ENCODE data around the gene PRKAR1B.
A peak's percentile ranks its signal among the peaks of the same experiment; 100 is the strongest.

PRKAR1B gene

GRCh38 chr7:518630-519483 lies 208.2 kb downstream of the PRKAR1B start:
- TF ChIP-seq CTCF (conservative IDR thresholded peaks at IDR 0.05) = peak; percentile 18
- H3K27ac ChIP-seq = peak overlapping the region; percentile 94

- H3K27ac ChIP-seq = peak overlapping the region; percentile 94
- TF ChIP-seq CTCF (conservative IDR thresholded peaks at IDR 0.05) = no peak
Observed at GRCh38 chr7:517774-518629, 209.1 kb downstream of the PRKAR1B start.

GRCh38 chr7:516606-517456 lies 210.2 kb downstream of the PRKAR1B start:
- H3K27ac ChIP-seq = peak overlapping the region; percentile 94
- no peak for TF ChIP-seq CTCF (conservative IDR thresholded peaks at IDR 0.05)

GRCh38 chr7:516216-516605 lies 210.9 kb downstream of the PRKAR1B start:
- peak overlapping the region; percentile 94 for H3K27ac ChIP-seq
- TF ChIP-seq CTCF (conservative IDR thresholded peaks at IDR 0.05) = no peak

- no peak overlapping the region for H3K27ac ChIP-seq
- TF ChIP-seq CTCF (conservative IDR thresholded peaks at IDR 0.05) = no peak
Observed at GRCh38 chr7:515628-516027, 211.5 kb downstream of the PRKAR1B start.

GRCh38 chr7:514651-515598 lies 212.2 kb downstream of the PRKAR1B start:
- no peak overlapping the region for H3K27ac ChIP-seq
- TF ChIP-seq CTCF (conservative IDR thresholded peaks at IDR 0.05) = no peak
